ENCODE measurements around the gene TSLP. TPM values are rescaled to one million over a fixed set of nuclear protein-coding genes. Genes with fewer than 3 reads are reported as not detected.

The TSLP gene
- polyA plus RNA-seq, 1 experiment = 12.9 TPM

DNA sequence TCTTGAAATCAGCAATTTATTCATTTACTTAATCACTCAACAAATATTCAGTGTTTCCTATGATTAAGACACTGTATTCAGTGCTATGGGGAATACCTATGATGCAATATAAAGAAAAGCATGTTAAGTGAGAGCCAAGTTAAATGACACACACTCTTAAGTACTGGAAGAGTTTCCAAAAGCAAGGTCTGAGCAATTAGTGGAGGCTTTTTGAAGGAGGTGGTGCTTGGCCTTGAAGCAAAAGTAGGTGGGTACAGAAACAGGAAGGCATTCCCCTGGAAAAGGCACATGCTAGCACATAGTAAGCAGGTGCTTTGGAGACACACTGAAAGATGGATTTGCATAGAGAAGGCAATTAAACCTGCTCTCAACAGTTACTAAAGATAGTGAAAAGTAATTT is 4.0 kb downstream of the TSLP start:
- CTCF ChIA-PET = interaction anchor here (1.3 kb wide), 1 partner anchor 285 kb away, joined by 3 read pairs; no protein-coding TSS in a partner anchor
- H3K27ac ChIP-seq (ENCODE audit: low read depth, low read length) = no peak overlapping the region
- peak overlapping the region; percentile 50; the same call in 1 of the 2 replicates for H3K4me3 ChIP-seq (ENCODE audit: low read depth, low read length)
- DNase-seq (ENCODE audit: low read depth, low spot score) = peak; percentile 72
- H3K9me3 ChIP-seq (ENCODE audit: control insufficient read depth, insufficient read depth, low read length) = no peaks in the 10 kb centered on the region
- no peaks in the 10 kb centered on the region for H3K27me3 ChIP-seq (ENCODE audit: control insufficient read depth, insufficient read depth, low read length)
- TF ChIP-seq, protein P1, sequence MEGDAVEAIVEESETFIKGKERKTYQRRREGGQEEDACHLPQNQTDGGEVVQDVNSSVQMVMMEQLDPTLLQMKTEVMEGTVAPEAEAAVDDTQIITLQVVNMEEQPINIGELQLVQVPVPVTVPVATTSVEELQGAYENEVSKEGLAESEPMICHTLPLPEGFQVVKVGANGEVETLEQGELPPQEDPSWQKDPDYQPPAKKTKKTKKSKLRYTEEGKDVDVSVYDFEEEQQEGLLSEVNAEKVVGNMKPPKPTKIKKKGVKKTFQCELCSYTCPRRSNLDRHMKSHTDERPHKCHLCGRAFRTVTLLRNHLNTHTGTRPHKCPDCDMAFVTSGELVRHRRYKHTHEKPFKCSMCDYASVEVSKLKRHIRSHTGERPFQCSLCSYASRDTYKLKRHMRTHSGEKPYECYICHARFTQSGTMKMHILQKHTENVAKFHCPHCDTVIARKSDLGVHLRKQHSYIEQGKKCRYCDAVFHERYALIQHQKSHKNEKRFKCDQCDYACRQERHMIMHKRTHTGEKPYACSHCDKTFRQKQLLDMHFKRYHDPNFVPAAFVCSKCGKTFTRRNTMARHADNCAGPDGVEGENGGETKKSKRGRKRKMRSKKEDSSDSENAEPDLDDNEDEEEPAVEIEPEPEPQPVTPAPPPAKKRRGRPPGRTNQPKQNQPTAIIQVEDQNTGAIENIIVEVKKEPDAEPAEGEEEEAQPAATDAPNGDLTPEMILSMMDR (IDR thresholded peaks at IDR 0.05; ENCODE audit: low read depth, low read length) = no peak
- POLR2A ChIA-PET = no interaction called here

- TF ChIP-seq, protein P1 (IDR thresholded peaks at IDR 0.05; ENCODE audit: low read depth, low read length) = no peak
- no peak overlapping the region for H3K27ac ChIP-seq (ENCODE audit: low read depth, low read length)
- ChIA-PET CTCF (interaction anchor here (1.3 kb wide), 1 partner anchor 286 kb away, joined by 3 read pairs; no protein-coding TSS in a partner anchor), POLR2A (no interaction called here)
- DNase-seq (ENCODE audit: low read depth, low spot score) = no peak
- H3K9me3 ChIP-seq (ENCODE audit: control insufficient read depth, insufficient read depth, low read length) = no peaks in the 10 kb centered on the region
- no peak overlapping the region for H3K4me3 ChIP-seq (ENCODE audit: low read depth, low read length)
- H3K27me3 ChIP-seq (ENCODE audit: control insufficient read depth, insufficient read depth, low read length) = no peaks in the 10 kb centered on the region
Measured at GRCh38 chr5:111076091-111076490, 4.6 kb downstream of the TSLP start.

- no peaks in the 10 kb centered on the region for H3K9me3 ChIP-seq (ENCODE audit: control insufficient read depth, insufficient read depth, low read length)
- POLR2A ChIA-PET = no interaction called here
- TF ChIP-seq, protein P1 (IDR thresholded peaks at IDR 0.05; ENCODE audit: low read depth, low read length) = no peak
Measured at GRCh38 chr5:111077678-111078077, 6.2 kb downstream of the TSLP start.

GRCh38 chr5:111079846-111080245 is 8.3 kb downstream of the TSLP start:
- POLR2A ChIA-PET = no interaction called here
- H3K9me3 ChIP-seq (ENCODE audit: control insufficient read depth, insufficient read depth, low read length) = no peaks in the 10 kb centered on the region
- DNase-seq (ENCODE audit: low read depth, low spot score) = no peak
- no peak overlapping the region for H3K4me3 ChIP-seq (ENCODE audit: low read depth, low read length)
- no peaks in the 10 kb centered on the region for H3K27me3 ChIP-seq (ENCODE audit: control insufficient read depth, insufficient read depth, low read length)
- CTCF ChIA-PET = interaction anchor here (0.5 kb wide), 1 partner anchor 324 kb away, joined by 3 read pairs; no protein-coding TSS in a partner anchor
- no peak overlapping the region for H3K27ac ChIP-seq (ENCODE audit: low read depth, low read length)
- TF ChIP-seq, protein P1 (IDR thresholded peaks at IDR 0.05; ENCODE audit: low read depth, low read length) = no peak

More at GRCh38 chr5:111077678-111078077, 6.2 kb downstream of the TSLP start:
- no peak for DNase-seq (ENCODE audit: low read depth, low spot score)
- CTCF ChIA-PET = interaction anchor here (1.5 kb wide), 1 partner anchor 320 kb away, joined by 4 read pairs; no protein-coding TSS in a partner anchor
- Histone ChIP-seq H3K4me3 (ENCODE audit: low read depth, low read length) (no peak overlapping the region), H3K27ac (ENCODE audit: low read depth, low read length) (no peak overlapping the region), H3K27me3 (ENCODE audit: control insufficient read depth, insufficient read depth, low read length) (no peaks in the 10 kb centered on the region)

GRCh38 chr5:111083323-111083722 is 11.8 kb downstream of the TSLP start:
- Histone ChIP-seq H3K27me3 (ENCODE audit: control insufficient read depth, insufficient read depth, low read length) (no peaks in the 10 kb centered on the region), H3K4me3 (ENCODE audit: low read depth, low read length) (no peak overlapping the region), H3K27ac (ENCODE audit: low read depth, low read length) (no peak overlapping the region), H3K9me3 (ENCODE audit: control insufficient read depth, insufficient read depth, low read length) (no peaks in the 10 kb centered on the region)
- no peak for DNase-seq (ENCODE audit: low read depth, low spot score)
- CTCF ChIA-PET = no interaction called here
- POLR2A ChIA-PET = no interaction called here
- TF ChIP-seq, protein P1 (IDR thresholded peaks at IDR 0.05; ENCODE audit: low read depth, low read length) = no peak
